ENCODE measurements around the gene CFL1. TPM values are rescaled to one million over a fixed set of nuclear protein-coding genes. Genes with fewer than 3 reads are reported as not detected.

CFL1 gene
- total RNA-seq, 2 experiments from 2014 or later, result 1,043 to 1,085 TPM

DNA sequence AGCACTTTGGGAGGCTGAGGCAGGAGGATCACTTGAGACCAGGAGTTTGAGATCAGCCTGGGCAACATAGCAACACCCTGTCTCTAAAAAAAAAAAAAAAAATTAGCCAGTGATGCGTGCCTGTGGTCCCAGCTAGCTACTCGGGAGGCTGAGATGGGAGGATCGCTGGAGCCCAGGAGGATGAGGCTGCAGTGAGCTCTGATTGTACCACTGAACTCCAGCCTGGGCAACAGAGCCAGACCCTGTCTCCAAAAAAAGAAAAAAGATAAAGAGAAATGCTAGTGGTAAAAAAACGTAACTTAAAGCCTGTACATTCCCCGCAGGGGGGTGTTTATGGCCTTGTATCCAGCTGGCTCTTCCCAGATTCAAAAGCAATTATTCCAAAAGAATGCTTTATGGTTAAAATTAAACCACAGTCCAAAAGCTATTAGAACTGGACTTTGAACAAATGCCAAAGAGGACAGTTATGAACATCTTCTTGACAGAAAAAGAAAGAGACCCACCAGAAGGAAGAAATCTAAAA lies 40.6 kb downstream of the CFL1 start:
- H3K36me3 Mint-ChIP-seq (ENCODE audit: low read depth), result no peaks in the 10 kb centered on the region
- peaks cover 6% of the 10 kb centered on the region for H3K4me1 Mint-ChIP-seq (ENCODE audit: low read depth)
- no peak overlapping the region for H3K27ac Mint-ChIP-seq
- DNase-seq, result no peak
- H3K27me3 Mint-ChIP-seq (ENCODE audit: low read depth), result no peaks in the 10 kb centered on the region
- no peaks in the 10 kb centered on the region for H3K9me3 Mint-ChIP-seq
- H3K4me3 Mint-ChIP-seq, result peak overlapping the region; percentile 59
- intact Hi-C loops (cut with micrococcal nuclease), result no loop called here
- CTCF ChIA-PET, result interaction anchor here (0.5 to 10.3 kb wide), 26 partner anchors 10 to 235 kb away, joined by 3 to 158 read pairs (median 4); partner anchors contain the start of genes AP5B1, KAT5, RNASEH2C and SF3B2

- peaks cover 6% of the 10 kb centered on the region for H3K4me1 Mint-ChIP-seq (ENCODE audit: low read depth)
- no peak overlapping the region for H3K27ac Mint-ChIP-seq
- no peaks in the 10 kb centered on the region for H3K36me3 Mint-ChIP-seq (ENCODE audit: low read depth)
- H3K4me3 Mint-ChIP-seq, result no peak overlapping the region
- no peaks in the 10 kb centered on the region for H3K9me3 Mint-ChIP-seq
- CTCF ChIA-PET, result interaction anchor here (0.6 to 10.3 kb wide), 21 partner anchors 11 to 961 kb away, joined by 3 to 158 read pairs (median 4); partner anchors contain the start of genes AP5B1 and KAT5
- intact Hi-C loops (cut with micrococcal nuclease), result no loop called here
- no peak for DNase-seq
- H3K27me3 Mint-ChIP-seq (ENCODE audit: low read depth), result no peaks in the 10 kb centered on the region
Measured at GRCh38 chr11:65816696-65817095, 41.3 kb downstream of the CFL1 start.

DNA sequence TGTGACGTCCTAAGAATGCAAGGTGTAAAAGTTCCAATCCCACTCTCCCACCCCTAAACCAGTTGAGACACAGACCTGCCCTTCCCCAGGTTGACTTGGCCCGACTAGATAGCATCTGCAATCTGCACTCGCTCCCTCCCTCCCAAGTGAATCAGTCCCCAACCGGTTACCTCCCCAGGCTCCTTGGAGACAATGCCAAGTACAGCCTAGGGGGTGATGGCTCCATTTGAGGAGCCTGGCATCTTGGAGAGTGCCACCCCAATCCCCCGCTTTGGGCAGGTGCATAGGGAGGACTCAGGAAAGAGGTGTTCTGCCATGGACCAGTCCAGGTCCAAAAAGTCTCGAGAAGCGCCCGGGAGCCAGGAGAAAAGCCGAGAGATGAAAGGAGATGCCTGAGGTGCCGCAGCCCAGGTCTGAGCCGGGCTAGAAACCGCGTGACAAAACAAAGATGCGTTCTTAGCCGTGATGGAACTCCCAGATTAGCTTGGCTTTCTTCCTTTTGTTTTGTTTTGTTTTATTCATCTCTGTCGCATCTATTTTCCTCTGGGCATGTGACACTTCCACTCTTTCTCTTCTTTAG lies 42.9 kb downstream of the CFL1 start:
- CTCF ChIA-PET, result interaction anchor here (0.6 to 10.3 kb wide), 3 partner anchors 26 to 40 kb away, joined by 3 to 158 read pairs (median 3); partner anchors contain the start of gene AP5B1
- intact Hi-C loops (cut with micrococcal nuclease), result no loop called here
- no peak for DNase-seq

GRCh38 chr11:65814131-65814985 lies 43.6 kb downstream of the CFL1 start:
- intact Hi-C loops (cut with micrococcal nuclease), result no loop called here
- Mint-ChIP-seq H3K4me1 (ENCODE audit: low read depth) (peaks cover 6% of the 10 kb centered on the region), H3K36me3 (ENCODE audit: low read depth) (no peaks in the 10 kb centered on the region), H3K27me3 (ENCODE audit: low read depth) (no peaks in the 10 kb centered on the region), H3K4me3 (no peak overlapping the region), H3K27ac (no peak overlapping the region), H3K9me3 (no peaks in the 10 kb centered on the region)
- DNase-seq, result no peak
- CTCF ChIA-PET, result interaction anchor here (10.3 kb wide), 1 partner anchor 35 kb away, joined by 158 read pairs; the partner anchor contains the start of gene AP5B1

More for the DNA sequence above, 42.9 kb downstream of the CFL1 start:
- Mint-ChIP-seq H3K4me1 (ENCODE audit: low read depth) (peaks cover 6% of the 10 kb centered on the region), H3K27ac (no peak overlapping the region), H3K4me3 (no peak overlapping the region), H3K27me3 (ENCODE audit: low read depth) (no peaks in the 10 kb centered on the region), H3K9me3 (no peaks in the 10 kb centered on the region), H3K36me3 (ENCODE audit: low read depth) (no peaks in the 10 kb centered on the region)

- intact Hi-C loops (cut with micrococcal nuclease), result no loop called here
- H3K9me3 Mint-ChIP-seq, result no peaks in the 10 kb centered on the region
Measured at GRCh38 chr11:65811764-65812475, 46.1 kb downstream of the CFL1 start.

GRCh38 chr11:65810046-65810868 lies 47.7 kb downstream of the CFL1 start:
- CTCF ChIA-PET, result interaction anchor here (1.0 to 10.3 kb wide), 4 partner anchors 31 to 74 kb away, joined by 3 to 158 read pairs (median 14); partner anchors contain the start of gene AP5B1
- Mint-ChIP-seq H3K9me3 (no peaks in the 10 kb centered on the region), H3K36me3 (ENCODE audit: low read depth) (no peaks in the 10 kb centered on the region), H3K4me3 (no peak overlapping the region), H3K4me1 (ENCODE audit: low read depth) (no peaks in the 10 kb centered on the region), H3K27ac (no peak overlapping the region), H3K27me3 (ENCODE audit: low read depth) (no peaks in the 10 kb centered on the region)
- no peak for DNase-seq
- intact Hi-C loops (cut with micrococcal nuclease), result no loop called here

More at GRCh38 chr11:65811764-65812475, 46.1 kb downstream of the CFL1 start:
- no peaks in the 10 kb centered on the region for H3K4me1 Mint-ChIP-seq (ENCODE audit: low read depth)
- CTCF ChIA-PET, result interaction anchor here (0.8 to 10.3 kb wide), 2 partner anchors 32 to 106 kb away, joined by 3 to 158 read pairs; partner anchors contain the start of gene AP5B1
- H3K27ac Mint-ChIP-seq, result no peak overlapping the region
- H3K27me3 Mint-ChIP-seq (ENCODE audit: low read depth), result no peaks in the 10 kb centered on the region
- no peak overlapping the region for H3K4me3 Mint-ChIP-seq
- no peaks in the 10 kb centered on the region for H3K36me3 Mint-ChIP-seq (ENCODE audit: low read depth)
- DNase-seq, result no peak

GRCh38 chr11:65809496-65809895 lies 48.5 kb downstream of the CFL1 start:
- no peak for DNase-seq
- no peak overlapping the region for H3K27ac Mint-ChIP-seq
- no peaks in the 10 kb centered on the region for H3K27me3 Mint-ChIP-seq (ENCODE audit: low read depth)
- H3K4me3 Mint-ChIP-seq, result no peak overlapping the region
- intact Hi-C loops (cut with micrococcal nuclease), result no loop called here
- no peaks in the 10 kb centered on the region for H3K4me1 Mint-ChIP-seq (ENCODE audit: low read depth)
- H3K9me3 Mint-ChIP-seq, result no peaks in the 10 kb centered on the region
- CTCF ChIA-PET, result interaction anchor here (1.0 to 4.2 kb wide), 4 partner anchors 30 to 75 kb away, joined by 3 to 24 read pairs (median 4); partner anchors contain the start of gene AP5B1
- no peaks in the 10 kb centered on the region for H3K36me3 Mint-ChIP-seq (ENCODE audit: low read depth)

DNA sequence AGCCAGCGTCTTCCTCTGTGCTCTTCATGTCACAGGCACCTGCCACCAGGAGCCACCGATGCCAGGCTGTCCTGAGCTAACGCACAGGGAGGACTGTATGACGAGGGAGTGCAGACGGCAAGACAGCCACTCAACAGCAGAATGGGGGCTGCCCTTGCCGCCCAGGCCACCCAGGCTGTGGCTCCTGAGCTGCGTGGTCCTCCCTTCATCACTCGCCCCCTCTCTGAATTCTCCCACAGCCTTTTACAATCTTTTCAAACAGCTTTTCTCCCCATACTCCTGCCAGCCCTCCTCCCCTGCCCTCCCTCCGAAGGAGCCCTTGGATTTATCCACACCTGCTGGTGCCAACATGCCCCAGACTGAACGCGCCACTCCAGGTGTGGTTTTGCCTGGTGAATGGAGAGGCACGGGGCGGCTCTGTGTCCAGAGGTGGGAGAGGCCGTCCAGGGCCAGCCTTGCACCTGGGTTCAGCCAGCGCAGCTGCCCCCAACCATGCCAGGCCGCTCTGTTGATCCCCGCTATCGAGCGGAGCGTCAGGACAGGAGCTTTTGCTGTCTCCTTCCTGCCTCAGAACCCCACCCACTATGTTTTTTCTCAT lies 49.1 kb downstream of the CFL1 start:
- intact Hi-C loops (cut with micrococcal nuclease), result no loop called here
- no peaks in the 10 kb centered on the region for H3K9me3 Mint-ChIP-seq
- CTCF ChIA-PET, result interaction anchor here (0.6 to 4.2 kb wide), 4 partner anchors 13 to 48 kb away, joined by 3 to 24 read pairs (median 4); partner anchors contain the start of gene AP5B1
- no peaks in the 10 kb centered on the region for H3K27me3 Mint-ChIP-seq (ENCODE audit: low read depth)
- no peak overlapping the region for H3K27ac Mint-ChIP-seq
- no peaks in the 10 kb centered on the region for H3K36me3 Mint-ChIP-seq (ENCODE audit: low read depth)
- no peak for DNase-seq
- no peak overlapping the region for H3K4me3 Mint-ChIP-seq
- H3K4me1 Mint-ChIP-seq (ENCODE audit: low read depth), result no peaks in the 10 kb centered on the region

DNA sequence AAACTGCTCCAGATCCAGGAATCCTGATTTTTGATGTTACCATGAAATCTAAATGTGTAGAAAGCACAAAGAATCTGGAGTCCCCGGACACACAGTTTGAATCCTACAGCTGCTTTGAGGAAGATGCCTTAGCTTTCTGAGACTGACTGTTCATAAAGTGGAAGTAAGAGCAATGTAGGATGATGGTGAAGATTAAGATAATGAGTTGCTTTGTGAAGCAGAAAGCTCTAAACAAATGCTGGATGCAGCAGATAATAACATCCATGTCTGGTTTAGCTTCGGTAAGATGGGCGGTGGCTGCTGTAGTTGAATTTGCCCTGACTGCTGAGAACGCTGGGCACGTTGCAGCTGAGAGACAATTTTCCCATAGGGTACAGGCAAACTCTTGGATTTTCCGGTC lies 51.0 kb downstream of the CFL1 start:
- no peak overlapping the region for H3K4me3 Mint-ChIP-seq
- intact Hi-C loops (cut with micrococcal nuclease), result no loop called here
- no peaks in the 10 kb centered on the region for H3K36me3 Mint-ChIP-seq (ENCODE audit: low read depth)
- CTCF ChIA-PET, result interaction anchor here (0.9 to 4.2 kb wide), 3 partner anchors 28 to 117 kb away, joined by 3 to 24 read pairs (median 4); partner anchors contain the start of gene AP5B1
- no peaks in the 10 kb centered on the region for H3K9me3 Mint-ChIP-seq
- no peak overlapping the region for H3K27ac Mint-ChIP-seq
- peaks cover 9% of the 10 kb centered on the region for H3K27me3 Mint-ChIP-seq (ENCODE audit: low read depth)
- no peak for DNase-seq
- no peaks in the 10 kb centered on the region for H3K4me1 Mint-ChIP-seq (ENCODE audit: low read depth)

All from activated naive CD4-positive, alpha-beta T cell treated with anti-CD3 and anti-CD28 coated beads for 36 hours (primary cell).